GM12874 (cell line): ENCODE measurements around the gene BCCIP.

ENCODE experiments used
- CTCF ChIP-seq: IDR thresholded peaks from 2 replicates; pipeline ENCODE4 v1.5.1; 2011; ENCODE audit warnings: low read depth, mild to moderate bottlenecking, control low read depth, low read length, moderate library complexity; ENCODE audit not compliant: insufficient read depth

Gene BCCIP

DNA sequence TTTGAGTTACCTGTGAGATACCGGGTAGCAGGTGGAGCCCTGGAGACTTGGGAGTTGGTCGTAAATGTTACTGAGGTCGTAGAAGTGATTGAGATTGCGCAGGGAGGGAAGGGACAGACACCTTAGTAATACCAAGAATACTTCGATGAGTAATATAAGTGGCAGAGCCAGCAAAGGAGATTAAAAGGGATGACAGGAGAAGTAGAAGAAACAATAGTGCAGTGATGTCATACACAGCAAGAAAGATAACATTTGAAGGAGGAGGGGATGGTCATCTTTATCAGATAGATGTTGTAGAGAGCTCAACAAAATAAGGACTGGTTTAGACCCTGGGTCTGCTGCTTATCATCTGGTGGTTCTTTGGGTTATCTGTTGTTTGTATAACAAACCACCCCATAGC lies 5.0 kb downstream of the BCCIP start:
- no peak for TF ChIP-seq CTCF

GRCh38 chr10:125836746-125837145 lies 13.4 kb downstream of the BCCIP start:
- TF ChIP-seq CTCF: no peak

- no peak for TF ChIP-seq CTCF
Measured at GRCh38 chr10:125838802-125839575, 15.6 kb downstream of the BCCIP start.

DNA sequence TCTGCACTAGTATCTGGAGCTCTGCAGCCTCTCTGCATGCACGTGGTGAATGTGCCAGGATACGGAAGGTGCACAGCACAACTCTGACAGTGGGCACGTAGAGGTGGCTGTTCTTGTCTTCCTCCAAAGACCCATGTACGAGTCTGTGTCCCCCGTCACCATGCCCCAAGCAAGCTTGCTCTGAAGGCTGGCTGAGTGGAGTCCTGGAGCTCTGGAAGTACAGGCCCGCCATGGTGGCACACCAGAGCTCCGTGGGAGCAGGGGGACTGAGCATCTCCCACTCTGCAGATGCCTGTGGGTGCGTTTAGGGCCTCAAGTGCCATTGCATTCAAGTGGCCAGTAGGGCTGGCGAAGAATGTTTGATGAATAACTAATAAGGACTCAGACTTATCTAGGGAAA lies 17.1 kb downstream of the BCCIP start:
- TF ChIP-seq CTCF: no peak

DNA sequence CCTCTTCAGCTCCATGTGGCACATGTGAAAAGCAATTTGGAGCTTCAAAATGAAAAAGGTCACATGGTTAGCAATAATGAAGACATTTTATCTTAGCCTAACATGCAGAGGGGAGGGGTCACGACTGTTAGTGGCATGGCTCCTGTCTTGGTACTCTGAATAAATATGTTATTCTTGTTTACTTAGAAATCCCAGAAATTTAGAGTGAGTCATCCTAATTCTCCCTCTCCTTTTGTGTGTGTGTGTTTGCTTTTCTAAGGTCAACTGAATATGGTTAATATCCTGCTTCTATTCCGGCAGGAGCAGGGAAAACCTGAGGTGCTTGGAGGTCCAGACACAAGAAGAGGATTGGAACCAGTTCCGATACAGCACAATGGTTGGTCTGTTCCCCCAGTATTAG lies 17.6 kb downstream of the BCCIP start:
- no peak for TF ChIP-seq CTCF

DNA sequence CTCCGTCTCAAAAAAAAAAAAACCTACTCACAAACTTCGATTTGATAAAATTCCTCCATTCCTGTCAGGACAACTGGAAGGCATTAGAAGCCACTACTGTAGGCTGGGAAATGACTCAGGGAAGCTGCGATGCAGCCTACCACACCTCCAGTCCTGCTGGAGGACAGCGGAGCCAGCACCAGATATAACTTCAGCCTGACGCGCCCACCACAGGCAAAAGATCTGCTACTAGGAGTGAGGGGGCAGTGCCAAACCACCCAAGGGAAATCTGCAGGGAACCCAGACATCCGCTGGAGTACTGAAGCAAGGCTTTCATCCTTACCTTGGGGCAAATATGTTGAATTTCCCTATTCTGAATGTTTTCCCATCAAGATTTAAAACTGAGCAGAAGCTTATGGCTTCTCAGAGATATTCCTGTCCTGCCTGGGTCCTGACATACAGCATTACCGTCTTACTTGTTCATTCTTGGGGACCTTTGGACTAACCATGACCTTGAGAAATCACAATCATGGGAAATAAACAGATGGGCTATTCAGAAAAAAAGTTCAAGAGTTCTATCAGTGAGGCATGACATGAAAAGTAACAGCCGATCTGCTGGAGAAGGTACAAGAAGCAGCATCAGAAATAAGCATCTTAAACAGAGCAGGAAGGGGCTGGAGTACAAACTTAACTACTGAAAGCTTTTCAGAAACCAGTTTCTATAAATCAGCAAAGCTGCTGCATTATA lies 20.4 kb downstream of the BCCIP start:
- TF ChIP-seq CTCF: no peak

DNA sequence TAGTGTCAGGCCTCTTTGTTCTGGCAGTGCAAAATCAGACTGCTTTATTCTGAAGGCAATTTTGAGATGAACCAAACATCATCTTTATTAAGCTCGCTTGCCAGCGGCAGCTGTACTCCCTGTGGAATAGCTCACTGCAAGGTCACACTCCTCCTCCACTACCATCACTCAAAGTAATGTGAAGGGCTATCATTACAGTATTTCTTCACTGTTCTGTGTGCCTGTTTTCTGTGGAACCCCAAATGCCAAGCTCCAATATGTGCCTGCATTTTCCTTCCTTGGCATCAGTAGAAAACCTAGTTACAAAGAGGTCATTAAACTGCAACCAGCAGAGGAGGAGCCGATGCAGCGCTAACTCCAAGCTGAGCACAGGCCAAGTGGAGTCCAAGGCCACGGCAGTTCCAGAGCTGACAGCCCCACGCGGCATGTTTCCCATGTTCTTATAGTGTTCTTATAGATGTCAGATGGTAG lies 21.4 kb downstream of the BCCIP start:
- no peak for TF ChIP-seq CTCF
